H1 (cell line): ENCODE results near the gene UBE2E2. TPM values are rescaled to one million over a fixed set of nuclear protein-coding genes. Genes with fewer than 3 reads are reported as not detected.

Source experiments
- CTCF ChIA-PET: fragments of 300-600 bp; sonication (Branson Sonifier 250); formaldehyde crosslinking; loops from one replicate; lab custom pipeline; 2021; ENCODE audit not compliant: partially characterized antibody; lab: Charles Lee
- POLR2A ChIA-PET: fragments of 300-600 bp; sonication (Branson Sonifier 250); formaldehyde crosslinking; loops from one replicate; lab custom pipeline; 2021; ENCODE audit warnings: inconsistent platforms; ENCODE audit not compliant: partially characterized antibody; lab: Charles Lee
- DNase-seq, 2 experiments: peaks; one replicate each; pipeline versions ENCODE4 v3.0.0 to v3.0.0-alpha.2; 2010 to 2022; ENCODE audit warnings: low spot score in 2 of 2, low read depth in 1 of 2, mixed read lengths in 1 of 2
- FAIRE-seq: peaks from 2 replicates; lab custom pipeline; 2011; peaks lifted over from hg19 to GRCh38; lab: Jason Lieb, UNC
- H2AFZ ChIP-seq: 2 replicates; pipeline ENCODE4 v1.8.1; 2012; ENCODE audit warnings: low read length, inconsistent platforms
- H2AK5ac ChIP-seq: 2 replicates; pipeline ENCODE4 v1.6.1; 2013; ENCODE audit warnings: low read depth, low read length
- H2BK120ac ChIP-seq: replicated peaks from 2 replicates; pipeline ENCODE3; 2013; ENCODE audit warnings: low read depth, low read length, inconsistent platforms
- H2BK12ac ChIP-seq: 2 replicates; pipeline ENCODE4 v1.6.1; 2013; ENCODE audit warnings: low read depth, low read length
- H2BK15ac ChIP-seq: 2 replicates; pipeline ENCODE4 v1.6.1; 2013; ENCODE audit warnings: low read length
- H2BK20ac ChIP-seq: 2 replicates; pipeline ENCODE4 v1.6.1; 2013; ENCODE audit warnings: low read length
- H2BK5ac ChIP-seq: 2 replicates; pipeline ENCODE4 v1.6.1; 2013; ENCODE audit warnings: low read depth, low read length
- H3K14ac ChIP-seq: 2 replicates; pipeline ENCODE4 v1.6.1; 2013; ENCODE audit warnings: inconsistent platforms; ENCODE audit not compliant: insufficient read length
- H3K18ac ChIP-seq: 2 replicates; pipeline ENCODE4 v1.6.1; 2013; ENCODE audit warnings: low read length; ENCODE audit errors: extremely low read depth
- H3K23ac ChIP-seq: 2 replicates; pipeline ENCODE4 v1.6.1; 2013; ENCODE audit warnings: inconsistent platforms; ENCODE audit not compliant: insufficient read length
- H3K23me2 ChIP-seq: 2 replicates; pipeline ENCODE4 v1.6.1; 2013; ENCODE audit warnings: low read depth, low read length
- H3K27ac ChIP-seq: 2 replicates; pipeline ENCODE4 v1.6.1; 2011; ENCODE audit warnings: low read depth, low read length, inconsistent platforms
- H3K27me3 ChIP-seq, 4 experiments: replicated peaks in 1 of 4; 1 replicate in 1 of 4; 2 replicates in 3 of 4; pipeline versions ENCODE4 v1.6.1 to v1.8.1; 2011 to 2013; ENCODE audit warnings: low read length in 3 of 4, mild to moderate bottlenecking in 3 of 4, inconsistent platforms in 2 of 4, mixed read lengths in 2 of 4, moderate library complexity in 1 of 4; ENCODE audit not compliant: control insufficient read depth in 3 of 4, insufficient read depth in 3 of 4; ENCODE audit errors: extremely low read depth in 1 of 4
- H3K36me3 ChIP-seq, 4 experiments: 2 replicates each; pipeline versions ENCODE4 v1.6.1 to v1.8.1; 2011 to 2013; ENCODE audit warnings: mild to moderate bottlenecking in 4 of 4, low read length in 3 of 4, moderate library complexity in 2 of 4, control low read depth in 1 of 4, inconsistent platforms in 1 of 4; ENCODE audit not compliant: insufficient read depth in 4 of 4, control insufficient read depth in 2 of 4
- H3K4ac ChIP-seq: replicated peaks from 2 replicates; pipeline ENCODE3; 2013; ENCODE audit warnings: low read length, low read depth, mixed read lengths, inconsistent platforms; ENCODE audit not compliant: insufficient read length
- H3K4me1 ChIP-seq, 4 experiments: replicated peaks in 1 of 4; 1 replicate in 1 of 4; 2 replicates in 3 of 4; pipeline versions ENCODE4 v1.6.1 to v1.8.1; 2011 to 2013; ENCODE audit warnings: low read length in 3 of 4, inconsistent platforms in 2 of 4, mixed read lengths in 1 of 4; ENCODE audit not compliant: insufficient read depth in 4 of 4, control insufficient read depth in 3 of 4
- H3K4me2 ChIP-seq, 2 experiments: 2 replicates each; pipeline versions ENCODE4 v1.6.1 to v1.8.1; 2011 to 2013; ENCODE audit warnings: low read depth in 2 of 2, low read length in 2 of 2, control low read depth in 1 of 2, inconsistent platforms in 1 of 2, mild to moderate bottlenecking in 1 of 2; ENCODE audit not compliant: insufficient read depth in 1 of 2
- H3K4me3 ChIP-seq, 4 experiments: fragments of 200-600, 300-600 bp in 1 of 4; sonication (generic), shearing (Covaris generic), sonication (Bioruptor Twin) in 1 of 4; 2 replicates each; pipeline versions ENCODE4 v1.5.1 to v1.8.1; 2011 to 2016; ENCODE audit warnings: low read length in 4 of 4, low read depth in 3 of 4, control low read depth in 2 of 4, inconsistent platforms in 2 of 4, mild to moderate bottlenecking in 2 of 4, mixed read lengths in 1 of 4, moderate library complexity in 1 of 4; ENCODE audit not compliant: insufficient read depth in 2 of 4; ENCODE audit errors: extremely low read depth in 1 of 4
- H3K56ac ChIP-seq: replicated peaks from 2 replicates; pipeline ENCODE3; 2013; ENCODE audit warnings: low read depth, mild to moderate bottlenecking, mixed read lengths, low read length, inconsistent platforms; ENCODE audit not compliant: insufficient read length
- H3K79me1 ChIP-seq: 2 replicates; pipeline ENCODE4 v1.6.1; 2013; ENCODE audit warnings: low read depth, low read length, control low read depth
- H3K79me2 ChIP-seq, 2 experiments: 2 replicates each; pipeline versions ENCODE4 v1.6.1 to v1.8.1; 2012 to 2013; ENCODE audit warnings: low read length in 2 of 2, mild to moderate bottlenecking in 2 of 2, inconsistent platforms in 1 of 2; ENCODE audit not compliant: insufficient read depth in 2 of 2, control insufficient read depth in 1 of 2
- H3K9ac ChIP-seq, 4 experiments: replicated peaks in 1 of 4; 1 replicate in 1 of 4; 2 replicates in 3 of 4; pipeline versions ENCODE4 v1.6.1 to v1.8.1; 2011 to 2013; ENCODE audit warnings: low read depth in 3 of 4, low read length in 3 of 4, control low read depth in 2 of 4, mild to moderate bottlenecking in 2 of 4, moderate library complexity in 2 of 4, inconsistent platforms in 1 of 4; ENCODE audit errors: extremely low read depth in 1 of 4
- H3K9me3 ChIP-seq, 2 experiments: 2 replicates each; pipeline versions ENCODE4 v1.6.1 to v1.8.1; 2012 to 2013; ENCODE audit warnings: mild to moderate bottlenecking in 2 of 2, moderate library complexity in 2 of 2, control low read depth in 1 of 2, inconsistent platforms in 1 of 2, low read depth in 1 of 2, low read length in 1 of 2, mixed read lengths in 1 of 2; ENCODE audit not compliant: insufficient read depth in 2 of 2
- H4K20me1 ChIP-seq, 2 experiments: replicated peaks in 1 of 2; 2 replicates each; pipeline versions ENCODE3 to v1.8.1; 2011 to 2013; ENCODE audit warnings: inconsistent platforms in 2 of 2, low read length in 2 of 2, mild to moderate bottlenecking in 1 of 2; ENCODE audit not compliant: insufficient read depth in 2 of 2, control insufficient read depth in 1 of 2
- H4K5ac ChIP-seq: 2 replicates; pipeline ENCODE4 v1.6.1; 2013; ENCODE audit warnings: low read length, low read depth, mixed read lengths, inconsistent platforms; ENCODE audit not compliant: insufficient read length
- H4K8ac ChIP-seq: 2 replicates; pipeline ENCODE4 v1.8.0; 2013; ENCODE audit warnings: mild to moderate bottlenecking, moderate library complexity, low read length, inconsistent platforms; ENCODE audit not compliant: insufficient read depth; ENCODE audit errors: extremely low read depth
- H4K91ac ChIP-seq: replicated peaks from 2 replicates; pipeline ENCODE3; 2013; ENCODE audit warnings: low read length, mixed read lengths, inconsistent platforms; ENCODE audit not compliant: insufficient read length
- BRCA1 ChIP-seq: IDR thresholded peaks from 2 replicates; pipeline ENCODE4 v1.6.1; 2012; ENCODE audit warnings: low read depth, low read length, improper control_type of control experiment
- CBX8 ChIP-seq: fragments of 300-800, 300-1000 bp; sonication (generic); IDR thresholded peaks from 2 replicates; pipeline ENCODE4 v1.7.1; 2016; ENCODE audit warnings: low read depth, low read length, borderline replicate concordance
- CEBPB ChIP-seq: IDR thresholded peaks from 2 replicates; pipeline ENCODE4 v1.6.1; 2012; ENCODE audit warnings: low read depth, low read length
- CREB1 ChIP-seq: IDR thresholded peaks from 2 replicates; pipeline ENCODE4 v1.6.1; 2012; ENCODE audit warnings: inconsistent platforms
- EP300 ChIP-seq, 2 experiments: IDR thresholded peaks; 1 replicate in 1 of 2; 2 replicates in 1 of 2; pipeline ENCODE4 v1.6.1; 2011 to 2012; ENCODE audit warnings: low read depth in 2 of 2, low read length in 2 of 2, mild to moderate bottlenecking in 2 of 2, borderline replicate concordance in 1 of 2, inconsistent platforms in 1 of 2, moderate library complexity in 1 of 2
- GABPA ChIP-seq: IDR thresholded peaks from 2 replicates; pipeline ENCODE4 v1.6.1; 2011; ENCODE audit warnings: mild to moderate bottlenecking, low read length, moderate library complexity, borderline replicate concordance; ENCODE audit not compliant: insufficient read depth
- GTF2F1 ChIP-seq: IDR thresholded peaks from 2 replicates; pipeline ENCODE4 v1.6.1; 2012; ENCODE audit warnings: low read depth, low read length, improper control_type of control experiment, borderline replicate concordance
- KDM4A ChIP-seq: IDR thresholded peaks from one replicate; pipeline ENCODE4 v1.7.1; 2012; ENCODE audit warnings: low read depth, mild to moderate bottlenecking, moderate library complexity, low read length, inconsistent platforms; ENCODE audit not compliant: severe bottlenecking
- PHF8 ChIP-seq: fragments of 200-600 bp; sonication (generic); conservative IDR thresholded peaks from 2 replicates; pipeline ENCODE4 v1.7.1; 2012; ENCODE audit warnings: low read depth, mild to moderate bottlenecking, inconsistent platforms, low read length, moderate library complexity
- RFX5 ChIP-seq: IDR thresholded peaks from 2 replicates; pipeline ENCODE4 v1.6.1; 2011; ENCODE audit warnings: low read depth, low read length, improper control_type of control experiment, borderline replicate concordance
- TAF1 ChIP-seq: IDR thresholded peaks from 2 replicates; pipeline ENCODE4 v1.6.1; 2011; ENCODE audit warnings: mild to moderate bottlenecking, low read depth, low read length
- WGBS, 2 experiments: shearing (Covaris generic) in 1 of 2; methylation state at CpG; one replicate each; pipeline versions ENCODE4 v1.1.6 to v1.1.7; 2013 to 2015; ENCODE audit warnings: low lambda C conversion rate in 2 of 2, mixed read lengths in 2 of 2, inconsistent platforms in 1 of 2, low coverage in 1 of 2, missing lambda C conversion rate in 1 of 2; ENCODE audit not compliant: insufficient replicate concordance in 2 of 2, insufficient coverage in 1 of 2, insufficient read length in 1 of 2; ENCODE audit errors: extremely low coverage in 1 of 2, missing lambda C conversion rate in 1 of 2; 5-methylcytosine and 5-hydroxymethylcytosine counted together
- polyA plus RNA-seq, 7 experiments: library from polyadenylated mRNA; depleted of rRNA in 3 of 7; stranded (reverse) in 5 of 7; unstranded in 2 of 7; fragments of >200 nt in 5 of 7; fragments of 200-250 nt in 2 of 7; gene quantifications; 1 replicate in 5 of 7; 2 replicates in 1 of 7; 4 replicates in 1 of 7; pipeline versions ENCODE4 v1.2.1 to v1.2.3, GENCODE V29; 2011 to 2013; ENCODE audit warnings: missing spikeins in 2 of 7, mixed read lengths in 2 of 7
- total RNA-seq: library from RNA; stranded (reverse); fragmentation: NEBNext Ultra II Directional; extraction: Animal tissue kit (Norgen Biotek cat#: 25700); gene quantifications from 2 replicates; pipeline ENCODE4 v1.2.1, GENCODE V29; 2021
- TF ChIP-seq, protein P1 (sequence below): IDR thresholded peaks from 2 replicates; pipeline ENCODE4 v1.6.1; 2011; ENCODE audit warnings: low read depth, mild to moderate bottlenecking, low read length; ENCODE audit not compliant: insufficient read depth

UBE2E2 gene
- total and polyA plus RNA-seq, 2 of the 8 experiments (the other 6 are each of a cell fraction or from before 2014, with no cell fraction given) = 57.6 to 70.6 TPM

DNA sequence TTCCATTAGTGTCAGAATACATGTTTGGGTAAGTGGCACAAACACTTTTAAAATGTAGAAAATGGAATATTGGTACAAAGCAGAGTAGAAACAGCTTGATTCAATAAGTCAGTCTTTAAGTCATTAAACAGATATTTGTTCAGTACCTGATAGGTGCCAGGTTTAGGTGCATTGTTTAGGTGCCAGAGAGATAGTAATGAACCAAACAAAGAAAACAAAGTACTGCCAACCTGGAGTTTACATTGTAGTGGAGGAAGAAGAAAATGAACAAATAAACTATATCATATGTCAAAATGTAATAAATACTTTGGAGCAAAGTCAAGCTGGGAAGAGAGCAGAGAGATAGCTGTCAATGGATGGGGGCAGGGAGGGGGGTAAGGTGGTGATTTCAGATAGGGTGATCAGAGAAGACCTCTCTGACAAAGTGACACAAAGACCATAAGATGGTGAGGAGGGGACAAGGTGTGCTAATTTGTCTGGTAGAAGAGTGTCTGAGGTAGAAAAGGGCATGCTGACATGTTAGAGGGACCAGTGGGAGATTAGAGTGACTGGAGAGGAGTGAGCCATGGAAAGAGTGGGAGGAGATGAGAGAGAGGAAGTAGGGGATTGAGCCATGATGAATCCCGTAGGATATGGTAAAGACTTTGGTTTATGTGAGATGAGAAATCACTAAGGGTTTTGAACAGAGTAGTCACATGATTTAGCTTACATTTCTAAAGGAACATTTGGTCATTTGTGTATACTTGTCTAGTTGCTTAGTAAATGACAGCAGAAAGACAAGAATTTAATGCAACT is 128.2 kb downstream of the UBE2E2 start:
- no peak overlapping the region for H3K14ac ChIP-seq
- peaks cover 0 to 19% of the 10 kb centered on the region in 2 experiments; a peak in 2 of 4 replicates for H3K79me2 ChIP-seq
- FAIRE-seq = peak; percentile 13
- H3K9ac ChIP-seq = no peak overlapping the region
- no peak overlapping the region for H3K18ac ChIP-seq
- DNase-seq = no peak
- H3K23ac ChIP-seq = no peak overlapping the region
- no peak overlapping the region for H2BK120ac ChIP-seq
- peaks cover 0 to 1% (median 0%) of the 10 kb centered on the region in 4 experiments; a peak in 1 of 7 replicates for H3K27me3 ChIP-seq
- no peak overlapping the region for H3K56ac ChIP-seq
- H3K4me2 ChIP-seq = no peak overlapping the region
- H2BK15ac ChIP-seq = no peak overlapping the region
- CTCF ChIA-PET = no interaction called here
- H4K20me1 ChIP-seq = no peaks in the 10 kb centered on the region
- no peak overlapping the region for H3K27ac ChIP-seq
- no peak overlapping the region for H2AK5ac ChIP-seq
- no peak overlapping the region for H3K4ac ChIP-seq
- H3K9me3 ChIP-seq = no peaks in the 10 kb centered on the region
- no peak overlapping the region for H3K4me3 ChIP-seq
- no peak overlapping the region for H2BK5ac ChIP-seq
- POLR2A ChIA-PET = no interaction called here
- H3K36me3 ChIP-seq = no peaks in the 10 kb centered on the region
- H4K5ac ChIP-seq = no peak overlapping the region
- 89% methylated on average over 1 of the region's 1 CpG; no CpG with 5 or more reads in 1 of the 2 experiments for WGBS, 2 experiments
- no peak overlapping the region for H2BK12ac ChIP-seq
- no peaks in the 10 kb centered on the region for H3K79me1 ChIP-seq
- no peaks in the 10 kb centered on the region for H3K23me2 ChIP-seq
- no peak overlapping the region for H4K8ac ChIP-seq
- H2BK20ac ChIP-seq = no peak overlapping the region
- H2AFZ ChIP-seq = no peak overlapping the region
- no peak overlapping the region for H4K91ac ChIP-seq
- no peaks in the 10 kb centered on the region for H3K4me1 ChIP-seq
- no peak for TF ChIP-seq GABPA
- no peak for TF ChIP-seq CEBPB
- TF ChIP-seq, protein P1, sequence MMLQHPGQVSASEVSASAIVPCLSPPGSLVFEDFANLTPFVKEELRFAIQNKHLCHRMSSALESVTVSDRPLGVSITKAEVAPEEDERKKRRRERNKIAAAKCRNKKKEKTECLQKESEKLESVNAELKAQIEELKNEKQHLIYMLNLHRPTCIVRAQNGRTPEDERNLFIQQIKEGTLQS = no peak
- TF ChIP-seq RFX5 = no peak
- no peak for TF ChIP-seq GTF2F1
- no peak for TF ChIP-seq KDM4A
- TF ChIP-seq EP300 (IDR thresholded peaks at IDR 0.05; ENCODE audit: borderline replicate concordance in 1 of 2, low read depth in 2 of 2, low read length in 2 of 2) = no peak
- TF ChIP-seq BRCA1 = no peak
- no peak for TF ChIP-seq CREB1
- TF ChIP-seq PHF8 = no peak
- no peak for TF ChIP-seq CBX8
- TF ChIP-seq TAF1 = no peak
